Activated CD8-positive, alpha-beta memory T cell treated with anti-CD3 and anti-CD28 coated beads, Interleukin-2, amount 10 ng/mL, durations not matched to agents 7 days and 5 days (primary cell): ENCODE results near the gene SLX1A. TPM values are rescaled to one million over a fixed set of nuclear protein-coding genes. Genes with fewer than 3 reads are reported as not detected.
"Not testable (repeated sequence)": the region's sequence is repeated elsewhere in the genome, so short reads cannot be mapped to it uniquely, and the experiment has no call there.

Source experiments
- ATAC-seq: fragments of 150-1000 bp; cut with Tn5 transposase; one replicate; pipeline ENCODE4 v1.10.0; 2021; ENCODE audit warnings: moderate library complexity
- CTCF ChIA-PET: fragments of 350-600 bp; sonication (Branson Sonifier 250); formaldehyde crosslinking; loops from one replicate; lab custom pipeline; 2021; ENCODE audit warnings: antibody characterized with exemption; lab: Charles Lee
- DNase-seq: peaks from one replicate; pipeline ENCODE4 v3.0.0-alpha.2; 2020
- H3K27ac Mint-ChIP-seq: one replicate; pipeline ENCODE4 v1.8.0; 2021; ENCODE audit warnings: mild to moderate bottlenecking, mixed read lengths
- H3K27me3 Mint-ChIP-seq: one replicate; pipeline ENCODE4 v1.8.0; 2021; ENCODE audit warnings: mixed read lengths
- H3K36me3 Mint-ChIP-seq: one replicate; pipeline ENCODE4 v1.8.0; 2021; ENCODE audit warnings: mild to moderate bottlenecking, mixed read lengths
- H3K4me1 Mint-ChIP-seq: one replicate; pipeline ENCODE4 v1.8.0; 2021; ENCODE audit warnings: mixed read lengths
- H3K4me3 Mint-ChIP-seq: one replicate; pipeline ENCODE4 v1.8.0; 2021; ENCODE audit warnings: mild to moderate bottlenecking, moderate library complexity, mixed read lengths
- H3K9me3 Mint-ChIP-seq: one replicate; pipeline ENCODE4 v1.8.0; 2022; ENCODE audit warnings: low read depth, mixed read lengths
- total RNA-seq, 2 experiments: library from RNA; stranded (reverse); gene quantifications; one replicate each; pipeline ENCODE4 v1.2.3, GENCODE V29; 2021

The SLX1A gene
- total RNA-seq, 2 experiments from 2014 or later, result 109 to 121 TPM

DNA sequence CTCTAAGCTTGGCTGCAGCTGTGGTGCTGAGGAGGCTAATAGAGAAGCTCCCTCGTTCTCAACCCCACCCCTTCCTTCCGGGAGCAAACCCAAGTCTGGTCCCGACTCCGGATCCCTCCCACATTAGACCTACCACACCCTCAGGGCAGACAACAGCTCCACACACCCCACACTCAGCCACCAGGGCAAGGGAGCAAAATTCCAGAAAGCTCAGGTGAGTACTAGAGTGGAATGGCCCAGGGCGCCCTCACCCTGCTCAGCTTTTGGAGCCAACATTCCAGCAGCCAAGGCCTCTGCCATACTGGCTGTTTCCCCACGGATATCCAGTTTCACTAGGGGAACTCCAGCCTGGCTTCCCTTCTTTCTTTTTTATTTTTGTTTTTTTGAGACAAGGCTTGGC, 15.4 kb downstream of the SLX1A start:
- DNase-seq, H3K4me1 Mint-ChIP-seq, H3K4me3 Mint-ChIP-seq, H3K36me3 Mint-ChIP-seq, CTCF ChIA-PET, H3K27ac Mint-ChIP-seq, H3K27me3 Mint-ChIP-seq, H3K9me3 Mint-ChIP-seq: not testable (repeated sequence)
- ATAC-seq, result peak; percentile 28

GRCh38 chr16:30211414-30211813, 17.7 kb downstream of the SLX1A start:
- CTCF ChIA-PET, H3K27ac Mint-ChIP-seq, H3K4me1 Mint-ChIP-seq, H3K27me3 Mint-ChIP-seq, H3K36me3 Mint-ChIP-seq, H3K9me3 Mint-ChIP-seq, DNase-seq, H3K4me3 Mint-ChIP-seq: not testable (repeated sequence)
- peak; percentile 51 for ATAC-seq

GRCh38 chr16:30217082-30217481, 23.4 kb downstream of the SLX1A start:
- peak; percentile 7 for DNase-seq
- H3K9me3 Mint-ChIP-seq, H3K4me1 Mint-ChIP-seq, H3K4me3 Mint-ChIP-seq, CTCF ChIA-PET, ATAC-seq, H3K27me3 Mint-ChIP-seq, H3K36me3 Mint-ChIP-seq, H3K27ac Mint-ChIP-seq: not testable (repeated sequence)

Other genes with a start within 250 kb of the SLX1A start
- gene TMEM219, start 231.8 kb upstream of the SLX1A start, total RNA-seq, result 10 to 100 TPM; 56.9 to 67.6 TPM
- 10 to 100 TPM; 51.1 to 55.3 TPM for gene TAOK2, start 220.0 kb upstream of the SLX1A start, total RNA-seq
- 10 to 100 TPM; 49.3 to 56.5 TPM for gene HIRIP3, start 198.3 kb upstream of the SLX1A start, total RNA-seq
- gene INO80E, start 197.6 kb upstream of the SLX1A start, total RNA-seq, result 100 to 1,000 TPM; 102 to 116 TPM
- under 1 TPM in 1 of 2 experiments, not detected in 1; 0.49 TPM for gene DOC2A, start 182.8 kb upstream of the SLX1A start, total RNA-seq
- gene C16orf92, start 170.7 kb upstream of the SLX1A start, total RNA-seq, result not detected
- gene TLCD3B, start 162.6 kb upstream of the SLX1A start, total RNA-seq, result 1 to 10 TPM; 1.6 to 6.5 TPM
- gene ALDOA, start 128.1 kb upstream of the SLX1A start, total RNA-seq, result 1,000 to 10,000 TPM; 1,292 to 1,318 TPM
- 100 to 1,000 TPM; 149 to 161 TPM for gene PPP4C, start 117.9 kb upstream of the SLX1A start, total RNA-seq
- gene TBX6, start 102.0 kb upstream of the SLX1A start, total RNA-seq, result 1 to 10 TPM; 2.0 to 2.9 TPM
- 10 to 100 TPM; 47.2 to 47.8 TPM for gene YPEL3, start 97.7 kb upstream of the SLX1A start, total RNA-seq
- 10 to 100 TPM in 1 of 2 experiments, 1 to 10 TPM in 1; 8.1 to 19.5 TPM for gene GDPD3, start 80.3 kb upstream of the SLX1A start, total RNA-seq
- gene MAPK3, start 70.7 kb upstream of the SLX1A start, total RNA-seq, result 10 to 100 TPM; 67.1 to 95.1 TPM
- 1,000 to 10,000 TPM; 1,639 to 1,875 TPM for gene CORO1A, start 10.3 kb upstream of the SLX1A start, total RNA-seq
- 100 to 1,000 TPM; 210 to 238 TPM for gene BOLA2B, start 209 bp upstream of the SLX1A start, total RNA-seq
- 10 to 100 TPM; 23.4 to 29.6 TPM for gene SULT1A3, start 5.4 kb downstream of the SLX1A start, total RNA-seq
- 10 to 100 TPM; 12.8 to 23.8 TPM for gene NPIPB13, start 54.6 kb downstream of the SLX1A start, total RNA-seq
- gene CD2BP2, start 161.4 kb downstream of the SLX1A start, total RNA-seq, result 10 to 100 TPM; 70.0 to 94.9 TPM
- 10 to 100 TPM; 84.1 to 87.3 TPM for gene TBC1D10B, start 176.6 kb downstream of the SLX1A start, total RNA-seq
- 1 to 10 TPM in 1 of 2 experiments, not detected in 1; 1.0 TPM for gene MYL11, start 180.9 kb downstream of the SLX1A start, total RNA-seq
- gene SEPTIN1, start 188.7 kb downstream of the SLX1A start, total RNA-seq, result 100 to 1,000 TPM; 259 to 278 TPM
- gene ZNF48, start 201.5 kb downstream of the SLX1A start, total RNA-seq, result 10 to 100 TPM; 13.7 to 15.6 TPM
- 1 to 10 TPM; 4.9 to 5.4 TPM for gene ZNF771, start 213.7 kb downstream of the SLX1A start, total RNA-seq
- 100 to 1,000 TPM in 1 of 2 experiments, 10 to 100 TPM in 1; 72.0 to 108 TPM for gene DCTPP1, start 236.2 kb downstream of the SLX1A start, total RNA-seq